Endodermal cell (in vitro differentiated cells): Measurements from ENCODE around the gene ERMARD. TPM values are rescaled to one million over a fixed set of nuclear protein-coding genes. Genes with fewer than 3 reads are reported as not detected.

Source experiments
- DNase-seq: peaks from one replicate; pipeline ENCODE4 v3.0.0-alpha.2; 2017
- H3K27ac ChIP-seq: 2 replicates; pipeline ENCODE4 v1.5.1; 2013; ENCODE audit warnings: mild to moderate bottlenecking, low read depth, low read length, moderate library complexity
- H3K27me3 ChIP-seq: 2 replicates; pipeline ENCODE4 v1.6.1; 2013; ENCODE audit warnings: mild to moderate bottlenecking, low read length, moderate library complexity; ENCODE audit not compliant: insufficient read depth, control insufficient read depth, poor library complexity, severe bottlenecking
- H3K36me3 ChIP-seq: 2 replicates; pipeline ENCODE4 v1.7.0; 2013; ENCODE audit warnings: mild to moderate bottlenecking, low read length, moderate library complexity; ENCODE audit not compliant: control insufficient read depth, insufficient read depth
- H3K4me1 ChIP-seq: one replicate; pipeline ENCODE4 v1.7.0; 2013; ENCODE audit warnings: low read length; ENCODE audit not compliant: control insufficient read depth, insufficient read depth
- H3K4me3 ChIP-seq: 2 replicates; pipeline ENCODE4 v1.5.1; 2013; ENCODE audit warnings: mild to moderate bottlenecking, low read length, moderate library complexity
- H3K9ac ChIP-seq: 2 replicates; pipeline ENCODE4 v1.6.1; 2013; ENCODE audit warnings: mild to moderate bottlenecking, low read length, moderate library complexity; ENCODE audit not compliant: poor library complexity, severe bottlenecking; ENCODE audit errors: extremely low read depth
- H3K9me3 ChIP-seq: 2 replicates; pipeline ENCODE4 v1.6.1; 2013; ENCODE audit warnings: mild to moderate bottlenecking, low read length, moderate library complexity; ENCODE audit not compliant: control insufficient read depth
- H3K27ac Mint-ChIP-seq: 2 replicates; pipeline ENCODE4 v1.8.0; 2020; ENCODE audit warnings: mixed read lengths
- H3K27me3 Mint-ChIP-seq: 2 replicates; pipeline ENCODE4 v1.8.0; 2021; ENCODE audit warnings: mild to moderate bottlenecking, mixed read lengths; ENCODE audit not compliant: insufficient read depth
- H3K36me3 Mint-ChIP-seq: 2 replicates; pipeline ENCODE4 v1.8.0; 2020; ENCODE audit warnings: low read depth, mixed read lengths
- H3K4me1 Mint-ChIP-seq: 2 replicates; pipeline ENCODE4 v1.8.0; 2020; ENCODE audit warnings: mixed read lengths
- H3K4me3 Mint-ChIP-seq: 2 replicates; pipeline ENCODE4 v1.8.0; 2020; ENCODE audit warnings: mild to moderate bottlenecking, moderate library complexity, mixed read lengths
- H3K9me3 Mint-ChIP-seq: 2 replicates; pipeline ENCODE4 v1.8.0; 2020; ENCODE audit warnings: mild to moderate bottlenecking, mixed read lengths
- WGBS, 2 experiments: methylation state at CpG; one replicate each; pipeline versions ENCODE4 v1.1.5 to v1.1.7; 2013; ENCODE audit warnings: missing lambda C conversion rate in 2 of 2, mixed read lengths in 1 of 2; ENCODE audit not compliant: insufficient coverage in 1 of 2, insufficient read length in 1 of 2; 5-methylcytosine and 5-hydroxymethylcytosine counted together
- total RNA-seq, 2 donors: library from RNA; stranded (reverse); fragmentation: NEBNext Ultra II Directional in 1 of 2; extraction: Animal tissue kit (Norgen Biotek cat#: 25700) in 1 of 2; gene quantifications; 2 replicates in 1 of 2; 3 replicates in 1 of 2; pipeline ENCODE4 v1.2.1, GENCODE V29; 2021
- TF ChIP-seq, protein P1 (sequence below): fragments of 200-600 bp; sonication (generic); conservative IDR thresholded peaks from 2 replicates; pipeline ENCODE4 v1.5.0; 2021; ENCODE audit warnings: antibody characterized with exemption, mild to moderate bottlenecking

ERMARD gene
- total RNA-seq, 2 donors from 2014 or later: 14.4 to 24.2 TPM

DNA sequence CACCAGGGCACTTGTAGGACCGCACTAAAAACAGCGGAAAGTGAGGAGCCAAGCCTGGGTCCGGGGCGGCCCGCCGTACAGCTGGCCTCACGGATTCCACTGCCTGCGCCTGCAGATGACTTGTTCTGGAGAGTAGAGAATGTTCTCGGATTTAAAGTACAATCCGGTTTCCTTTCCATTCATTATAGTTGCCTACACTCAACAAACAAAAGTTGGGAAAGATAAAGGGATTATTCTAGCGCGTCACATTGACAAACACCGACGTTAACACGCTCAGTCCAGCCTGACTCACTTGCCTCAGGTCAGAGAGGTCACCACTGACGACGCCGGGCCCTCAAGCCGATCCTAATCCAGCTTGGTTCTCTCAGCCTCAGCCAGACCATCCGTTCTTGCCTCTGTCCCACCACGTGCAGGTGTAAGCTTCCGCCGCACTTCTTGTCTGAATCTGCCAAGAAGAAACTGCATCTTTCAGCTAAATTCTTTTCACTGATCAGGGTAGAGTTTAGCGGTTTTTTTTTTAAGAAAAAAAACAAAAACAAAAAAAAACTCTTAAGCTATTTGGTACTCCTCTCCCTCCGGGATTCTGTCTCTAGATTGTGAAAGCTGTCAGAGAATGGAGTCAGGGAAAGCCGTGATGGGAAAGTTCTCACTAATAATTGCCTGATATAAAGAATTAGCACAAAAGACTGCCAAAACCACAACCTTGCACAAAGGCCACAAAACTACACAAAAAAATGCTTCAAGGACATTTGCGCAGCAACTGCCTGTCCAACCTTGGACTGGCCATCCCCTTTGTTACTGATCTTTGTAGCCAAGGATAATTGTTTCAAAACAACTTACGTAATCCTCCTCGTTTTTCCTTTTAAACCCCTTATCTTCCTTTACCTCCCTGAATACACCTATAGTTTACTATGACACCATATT, 26.0 kb upstream of the ERMARD start:
- peak overlapping the region; percentile 98 for H3K27ac Mint-ChIP-seq
- peaks cover 1% of the 10 kb centered on the region for H3K36me3 Mint-ChIP-seq
- H3K36me3 ChIP-seq: peaks cover 5% of the 10 kb centered on the region
- peak overlapping the region; percentile 86 for H3K4me3 ChIP-seq
- peak overlapping the region; percentile 97 for H3K9ac ChIP-seq
- no peaks in the 10 kb centered on the region for H3K9me3 Mint-ChIP-seq
- H3K9me3 ChIP-seq: no peaks in the 10 kb centered on the region
- DNase-seq: peak; percentile 82
- peak overlapping the region; percentile 96 for H3K27ac ChIP-seq
- peaks cover 26% of the 10 kb centered on the region for H3K4me1 Mint-ChIP-seq
- 18 to 24% methylated on average over 14 to 29 of the region's 29 CpGs for WGBS, 2 experiments
- H3K4me3 Mint-ChIP-seq: peak overlapping the region; percentile 76
- TF ChIP-seq, protein P1, sequence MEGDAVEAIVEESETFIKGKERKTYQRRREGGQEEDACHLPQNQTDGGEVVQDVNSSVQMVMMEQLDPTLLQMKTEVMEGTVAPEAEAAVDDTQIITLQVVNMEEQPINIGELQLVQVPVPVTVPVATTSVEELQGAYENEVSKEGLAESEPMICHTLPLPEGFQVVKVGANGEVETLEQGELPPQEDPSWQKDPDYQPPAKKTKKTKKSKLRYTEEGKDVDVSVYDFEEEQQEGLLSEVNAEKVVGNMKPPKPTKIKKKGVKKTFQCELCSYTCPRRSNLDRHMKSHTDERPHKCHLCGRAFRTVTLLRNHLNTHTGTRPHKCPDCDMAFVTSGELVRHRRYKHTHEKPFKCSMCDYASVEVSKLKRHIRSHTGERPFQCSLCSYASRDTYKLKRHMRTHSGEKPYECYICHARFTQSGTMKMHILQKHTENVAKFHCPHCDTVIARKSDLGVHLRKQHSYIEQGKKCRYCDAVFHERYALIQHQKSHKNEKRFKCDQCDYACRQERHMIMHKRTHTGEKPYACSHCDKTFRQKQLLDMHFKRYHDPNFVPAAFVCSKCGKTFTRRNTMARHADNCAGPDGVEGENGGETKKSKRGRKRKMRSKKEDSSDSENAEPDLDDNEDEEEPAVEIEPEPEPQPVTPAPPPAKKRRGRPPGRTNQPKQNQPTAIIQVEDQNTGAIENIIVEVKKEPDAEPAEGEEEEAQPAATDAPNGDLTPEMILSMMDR: no peak
- no peaks in the 10 kb centered on the region for H3K27me3 ChIP-seq
- no peaks in the 10 kb centered on the region for H3K27me3 Mint-ChIP-seq
- H3K4me1 ChIP-seq: peaks cover 2% of the 10 kb centered on the region

DNA sequence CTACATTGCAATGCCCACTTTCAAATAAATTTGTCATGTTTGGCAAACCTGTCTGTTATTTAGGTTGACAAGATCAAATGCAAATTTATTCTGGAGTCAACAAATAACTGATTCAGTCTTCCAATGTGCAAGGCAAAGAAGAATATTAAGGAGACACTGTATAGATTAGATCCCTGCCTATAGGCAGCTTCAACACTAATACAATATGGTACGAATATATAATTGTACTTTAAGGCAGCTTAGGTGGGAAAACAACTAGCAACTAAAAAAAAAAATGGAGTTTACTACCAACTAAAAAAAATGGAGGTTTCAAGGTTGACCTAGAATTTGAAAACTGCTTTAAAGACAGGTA, 25.4 kb upstream of the ERMARD start:
- H3K27me3 ChIP-seq: no peaks in the 10 kb centered on the region
- H3K27ac ChIP-seq: no peak overlapping the region
- TF ChIP-seq, protein P1: no peak
- peaks cover 2% of the 10 kb centered on the region for H3K4me1 ChIP-seq
- Mint-ChIP-seq H3K4me3 (peak overlapping the region; percentile 76), H3K27ac (no peak overlapping the region), H3K27me3 (no peaks in the 10 kb centered on the region), H3K4me1 (peaks cover 26% of the 10 kb centered on the region), H3K36me3 (no peaks in the 10 kb centered on the region), H3K9me3 (no peaks in the 10 kb centered on the region)
- no peak for DNase-seq
- H3K36me3 ChIP-seq: no peaks in the 10 kb centered on the region
- no peak overlapping the region for H3K9ac ChIP-seq
- H3K9me3 ChIP-seq: no peaks in the 10 kb centered on the region
- WGBS, 2 experiments: 71% methylated on average over 1 of the region's 1 CpG; no CpG with 5 or more reads in 1 of the 2 experiments
- peak overlapping the region; percentile 86 for H3K4me3 ChIP-seq

DNA sequence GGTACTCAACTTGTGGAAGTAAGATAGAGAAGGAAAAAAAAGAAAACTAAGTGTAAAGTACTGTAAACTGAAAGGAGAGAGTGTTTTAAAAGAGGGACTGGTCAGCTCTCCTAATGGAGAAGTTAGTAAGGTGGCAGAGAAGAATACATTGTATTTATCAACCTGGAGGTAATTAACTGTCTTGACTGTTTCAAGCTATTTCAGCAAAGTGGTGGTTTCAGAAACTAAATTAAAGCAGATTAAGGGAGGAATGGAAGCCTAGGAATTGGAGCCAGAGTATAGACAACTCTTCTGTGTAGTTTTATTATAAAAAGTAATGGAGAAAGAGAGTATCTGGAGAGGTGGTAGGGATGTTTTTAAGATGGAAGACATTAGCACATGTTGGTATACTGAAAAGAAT, 24.5 kb upstream of the ERMARD start:
- Mint-ChIP-seq H3K27me3 (no peaks in the 10 kb centered on the region), H3K4me1 (peaks cover 20% of the 10 kb centered on the region), H3K36me3 (no peaks in the 10 kb centered on the region), H3K4me3 (no peak overlapping the region), H3K9me3 (no peaks in the 10 kb centered on the region), H3K27ac (no peak overlapping the region)
- H3K36me3 ChIP-seq: no peaks in the 10 kb centered on the region
- no peaks in the 10 kb centered on the region for H3K27me3 ChIP-seq
- no peak for DNase-seq
- H3K9ac ChIP-seq: no peak overlapping the region
- TF ChIP-seq, protein P1: no peak
- peaks cover 2% of the 10 kb centered on the region for H3K4me1 ChIP-seq
- H3K4me3 ChIP-seq: no peak overlapping the region
- no peaks in the 10 kb centered on the region for H3K9me3 ChIP-seq
- no peak overlapping the region for H3K27ac ChIP-seq
